ENCODE data around the gene ELMO1. TPM values are rescaled to one million over a fixed set of nuclear protein-coding genes. Genes with fewer than 3 reads are reported as not detected.

The ELMO1 gene
- total and polyA plus RNA-seq, 2 of the 13 experiments (the other 11 are each of a cell fraction or from before 2014, with no cell fraction given): 0.11 to 0.17 TPM

- in situ Hi-C loops (cut with HindIII; ENCODE audit: extremely low pct_ligation_motif_present, low pct_unique_long_range_greater_than_20kb): no loop called here
- Histone ChIP-seq H3K79me2 (ENCODE audit: insufficient read depth, low read length) (no peaks in the 10 kb centered on the region), H3K27me3 (ENCODE audit: control insufficient read depth in 1 of 2, insufficient read depth in 2 of 2, low read length in 2 of 2) (no peaks in the 10 kb centered on the region), H3K36me3 (replicated peaks in 1 of 2; ENCODE audit: control insufficient read depth in 1 of 2, insufficient read depth in 2 of 2, low read length in 2 of 2) (no peaks in the 10 kb centered on the region), H2AFZ (ENCODE audit: low read length) (no peak overlapping the region), H3K9ac (ENCODE audit: insufficient read depth, low read depth, low read length) (no peak overlapping the region), H3K27ac (ENCODE audit: extremely low read length, insufficient read depth, low read length) (no peak overlapping the region), H3K4me2 (ENCODE audit: low read depth, low read length) (no peak overlapping the region), H3K9me3 (ENCODE audit: low read length) (no peaks in the 10 kb centered on the region), H4K20me1 (ENCODE audit: insufficient read depth, low read length) (no peaks in the 10 kb centered on the region; the same call in 1 of the 2 replicates), H3K4me3 (replicated peaks in 1 of 3; ENCODE audit: insufficient read depth in 1 of 3, low read depth in 2 of 3, low read length in 3 of 3) (no peak overlapping the region), H3K4me1 (ENCODE audit: insufficient read depth, low read length) (no peaks in the 10 kb centered on the region)
- FAIRE-seq (no peak), DNase-seq (ENCODE audit: low spot score) (no peak), ATAC-seq (no peak)
- CTCF ChIA-PET (ENCODE audit: low intra/inter-chr PET ratio, low total read pairs): no interaction called here
- no TSS peak for BruUV-seq (replicated peaks)
- intact Hi-C loops (cut with micrococcal nuclease; ENCODE audit: unreplicated experiment): no loop called here
- WGBS (ENCODE audit: low lambda C conversion rate): 35% methylated on average over 1 of the region's 1 CpG
- POLR2A ChIA-PET: no interaction called here
- TF ChIP-seq MXD1 (CRISPR knock-in tag; IDR thresholded peaks at IDR 0.05) (no peak), ZNF782 (CRISPR knock-in tag; IDR thresholded peaks at IDR 0.05; ENCODE audit: borderline replicate concordance) (no peak), GPBP1L1 (CRISPR knock-in tag; IDR thresholded peaks at IDR 0.05) (no peak), BRCA1 (CRISPR knock-in tag; IDR thresholded peaks at IDR 0.05) (no peak), ZNF333 (CRISPR knock-in tag; IDR thresholded peaks at IDR 0.05; ENCODE audit: borderline replicate concordance) (no peak), POGZ (CRISPR knock-in tag; IDR thresholded peaks at IDR 0.05) (no peak), ZBED4 (CRISPR knock-in tag; IDR thresholded peaks at IDR 0.05; ENCODE audit: borderline replicate concordance) (no peak), THYN1 (CRISPR knock-in tag; IDR thresholded peaks at IDR 0.05; ENCODE audit: borderline replicate concordance, low read depth) (no peak), ZBTB46 (CRISPR knock-in tag; IDR thresholded peaks at IDR 0.05; ENCODE audit: borderline replicate concordance) (no peak), SPEN (CRISPR knock-in tag; IDR thresholded peaks at IDR 0.05; ENCODE audit: low read depth) (no peak), ZNF619 (CRISPR knock-in tag; IDR thresholded peaks at IDR 0.05) (no peak), KLF15 (CRISPR knock-in tag; IDR thresholded peaks at IDR 0.05; ENCODE audit: borderline replicate concordance) (no peak), NCOA2 (CRISPR knock-in tag; IDR thresholded peaks at IDR 0.05) (no peak), ZNF136 (CRISPR knock-in tag; IDR thresholded peaks at IDR 0.05; ENCODE audit: low read depth) (no peak), GMEB1 (CRISPR knock-in tag; IDR thresholded peaks at IDR 0.05; ENCODE audit: borderline replicate concordance) (no peak)
Measured at GRCh38 chr7:37393476-37393875, 55.2 kb downstream of the ELMO1 start.

Data from HepG2 (cell line).